HepG2 (cell line): ENCODE measurements around the gene RPAP3. TPM values are rescaled to one million over a fixed set of nuclear protein-coding genes. Genes with fewer than 3 reads are reported as not detected.

Source experiments
- ATAC-seq: fragments of 200-7000 bp; cut with Tn5 transposase; 3 replicates; pipeline ENCODE4 v1.9.1; 2020; ENCODE audit warnings: mild to moderate bottlenecking, moderate library complexity
- BruUV-seq: library from RNA; stranded (reverse); fragments of 400-500 nt; replicated peaks from 2 replicates; lab custom pipeline; 2021; lab: Mats Ljungman, UMichigan
- CTCF ChIA-PET: fragments of 300-600 bp; formaldehyde crosslinking; extraction: SDS; loops from one replicate; lab custom pipeline; 2021; ENCODE audit warnings: low total read pairs, inconsistent platforms, low intra/inter-chr PET ratio; lab: Yijun Ruan, JAX
- POLR2A ChIA-PET: fragments of 350-600 bp; sonication (Branson Sonifier 250); formaldehyde crosslinking; loops from one replicate; lab custom pipeline; 2020; ENCODE audit warnings: antibody characterized with exemption, inconsistent platforms; lab: Yijun Ruan, JAX
- DNase-seq: peaks from one replicate; pipeline ENCODE4 v3.0.0-alpha.2; 2015; ENCODE audit warnings: low spot score
- FAIRE-seq: peaks from 3 replicates; lab custom pipeline; 2011; peaks lifted over from hg19 to GRCh38; lab: Jason Lieb, UNC
- H2AFZ ChIP-seq: one replicate; pipeline ENCODE4 v1.6.1; 2011; ENCODE audit warnings: low read length, inconsistent platforms
- H3K27ac ChIP-seq: fragments of 300-600 bp; 3 replicates; pipeline ENCODE4 v1.8.0; 2011; ENCODE audit warnings: mixed run types, mild to moderate bottlenecking, mixed read lengths, low read length, inconsistent platforms; ENCODE audit not compliant: insufficient read depth; ENCODE audit errors: extremely low read length
- H3K27me3 ChIP-seq, 2 experiments: fragments of 200-600 bp in 1 of 2; 2 replicates in 1 of 2; 3 replicates in 1 of 2; pipeline versions ENCODE4 v1.6.0 to v1.8.0; 2011; ENCODE audit warnings: low read length in 2 of 2, mild to moderate bottlenecking in 2 of 2, moderate library complexity in 2 of 2, inconsistent platforms in 1 of 2; ENCODE audit not compliant: insufficient read depth in 2 of 2, control insufficient read depth in 1 of 2
- H3K36me3 ChIP-seq, 2 experiments: fragments of 200-600 bp in 1 of 2; replicated peaks in 1 of 2; 2 replicates in 1 of 2; 3 replicates in 1 of 2; pipeline versions ENCODE4 v1.5.1 to v1.8.0; 2011; ENCODE audit warnings: low read length in 2 of 2, inconsistent platforms in 1 of 2; ENCODE audit not compliant: insufficient read depth in 2 of 2, control insufficient read depth in 1 of 2
- H3K4me1 ChIP-seq: 2 replicates; pipeline ENCODE4 v1.5.1; 2012; ENCODE audit warnings: low read length, inconsistent platforms; ENCODE audit not compliant: insufficient read depth
- H3K4me2 ChIP-seq: 2 replicates; pipeline ENCODE4 v1.6.0; 2011; ENCODE audit warnings: low read depth, low read length, inconsistent platforms
- H3K4me3 ChIP-seq, 3 experiments: fragments of 200-600 bp in 1 of 3; sonication (generic), shearing (Covaris generic) in 1 of 3; replicated peaks in 1 of 3; 2 replicates each; pipeline ENCODE4 v1.5.1; 2011 to 2016; ENCODE audit warnings: low read length in 3 of 3, inconsistent platforms in 2 of 3, low read depth in 2 of 3, mild to moderate bottlenecking in 2 of 3, control low read depth in 1 of 3, mixed read lengths in 1 of 3; ENCODE audit not compliant: insufficient read depth in 1 of 3
- H3K79me2 ChIP-seq: one replicate; pipeline ENCODE4 v1.6.1; 2011; ENCODE audit warnings: low read length, inconsistent platforms; ENCODE audit not compliant: insufficient read depth
- H3K9ac ChIP-seq: 2 replicates; pipeline ENCODE4 v1.6.0; 2011; ENCODE audit warnings: mild to moderate bottlenecking, low read depth, low read length, inconsistent platforms; ENCODE audit not compliant: insufficient read depth
- H3K9me3 ChIP-seq: 2 replicates; pipeline ENCODE4 v1.5.1; 2012; ENCODE audit warnings: mild to moderate bottlenecking, low read length
- H4K20me1 ChIP-seq: 2 replicates; pipeline ENCODE4 v1.6.0; 2011; ENCODE audit warnings: inconsistent platforms, mild to moderate bottlenecking, low read length, moderate library complexity; ENCODE audit not compliant: insufficient read depth
- ADNP ChIP-seq: sonication (generic); formaldehyde crosslinking; IDR thresholded peaks from 2 replicates; pipeline ENCODE4 v1.4.0; 2020; ENCODE audit warnings: missing genetic modification reagents
- CEBPB ChIP-seq: IDR thresholded peaks from 2 replicates; pipeline ENCODE4 v1.6.1; 2011; ENCODE audit warnings: low read depth, low read length, improper control_type of control experiment, borderline replicate concordance
- GABPA ChIP-seq, 2 experiments: IDR thresholded peaks; 2 replicates each; pipeline ENCODE4 v1.6.1; 2011 to 2016; ENCODE audit warnings: low read depth in 2 of 2, low read length in 1 of 2, missing biosample characterization in 1 of 2, missing genetic modification characterization in 1 of 2
- KLF15 ChIP-seq: sonication (generic); formaldehyde crosslinking; IDR thresholded peaks from 2 replicates; pipeline ENCODE4 v1.8.1; 2023; ENCODE audit warnings: borderline replicate concordance, mild to moderate bottlenecking, inconsistent platforms, missing genetic modification reagents, mixed read lengths
- MBNL3 ChIP-seq: fragments of 250-450 bp; sonication (Bioruptor Pico); conservative IDR thresholded peaks from 2 replicates; pipeline ENCODE4 v1.8.0; 2022; ENCODE audit warnings: mild to moderate bottlenecking, inconsistent platforms
- MEIS1 ChIP-seq: sonication (generic); formaldehyde crosslinking; IDR thresholded peaks from 2 replicates; pipeline ENCODE4 v1.9.0; 2021; ENCODE audit warnings: mild to moderate bottlenecking, missing genetic modification reagents, moderate library complexity, borderline replicate concordance
- ONECUT2 ChIP-seq: sonication (generic); formaldehyde crosslinking; IDR thresholded peaks from 2 replicates; pipeline ENCODE4 v1.4.0; 2020; ENCODE audit warnings: missing genetic modification reagents
- SP5 ChIP-seq: IDR thresholded peaks from 2 replicates; pipeline ENCODE4 v1.6.1; 2016; ENCODE audit warnings: low read depth, borderline replicate concordance
- ZNF264 ChIP-seq: sonication (generic); formaldehyde crosslinking; IDR thresholded peaks from 2 replicates; pipeline ENCODE4 v1.4.0; 2020; ENCODE audit warnings: missing genetic modification reagents
- ZSCAN25 ChIP-seq: sonication (generic); formaldehyde crosslinking; IDR thresholded peaks from 2 replicates; pipeline ENCODE4 v1.8.0; 2022; ENCODE audit warnings: mild to moderate bottlenecking, missing genetic modification reagents
- ZSCAN31 ChIP-seq: sonication (generic); formaldehyde crosslinking; IDR thresholded peaks from 2 replicates; pipeline ENCODE4 v1.5.0; 2020; ENCODE audit warnings: low read depth, mild to moderate bottlenecking, missing genetic modification reagents
- WGBS: methylation state at CpG from one replicate; pipeline ENCODE4 v1.1.6; 2017; ENCODE audit warnings: low lambda C conversion rate; 5-methylcytosine and 5-hydroxymethylcytosine counted together
- in situ Hi-C: cut with HindIII; loops from 2 replicates; pipeline ENCODE4 v1.10.0; 2017; ENCODE audit warnings: low pct_unique_long_range_greater_than_20kb; ENCODE audit not compliant: extremely low pct_ligation_motif_present
- intact Hi-C: fragments of 100-400 bp; cut with micrococcal nuclease; formaldehyde crosslinking; loops from one replicate; pipeline ENCODE4 v1.10.0; 2022; ENCODE audit not compliant: unreplicated experiment
- polyA plus RNA-seq, 8 experiments: library from polyadenylated mRNA; depleted of rRNA in 3 of 8; stranded (reverse) in 7 of 8; unstranded in 1 of 8; fragments of >200 nt; fragmentation: Illumina TruSeq in 4 of 8; extraction: Trizol in 4 of 8; gene quantifications; 2 replicates each; pipeline versions ENCODE4 v1.2.1 to v1.2.3, GENCODE V29; 2011 to 2016; ENCODE audit warnings: low read depth in 4 of 8, missing spikeins in 1 of 8, mixed read lengths in 1 of 8; ENCODE audit not compliant: insufficient read depth in 1 of 8
- total RNA-seq, 5 experiments: library from RNA; depleted of rRNA; stranded (reverse); fragments of >200 nt; fragmentation: Illumina TruSeq; extraction: Trizol; gene quantifications; 2 replicates each; pipeline ENCODE4 v1.2.3, GENCODE V29; 2016; ENCODE audit warnings: low read depth in 1 of 5
- TF ChIP-seq, protein P1 (sequence below): fragments of 450-650 bp; IDR thresholded peaks from 2 replicates; pipeline ENCODE4 v1.6.1; 2017; ENCODE audit warnings: mild to moderate bottlenecking
- TF ChIP-seq, protein P2 (sequence below): sonication (generic); formaldehyde crosslinking; IDR thresholded peaks from 2 replicates; pipeline ENCODE4 v1.9.0; 2021; ENCODE audit warnings: missing genetic modification reagents, mild to moderate bottlenecking, borderline replicate concordance

Gene RPAP3
- total and polyA plus RNA-seq, 2 of the 13 experiments (the other 11 are each of a cell fraction or from before 2014, with no cell fraction given) = 8.8 to 32.8 TPM

DNA sequence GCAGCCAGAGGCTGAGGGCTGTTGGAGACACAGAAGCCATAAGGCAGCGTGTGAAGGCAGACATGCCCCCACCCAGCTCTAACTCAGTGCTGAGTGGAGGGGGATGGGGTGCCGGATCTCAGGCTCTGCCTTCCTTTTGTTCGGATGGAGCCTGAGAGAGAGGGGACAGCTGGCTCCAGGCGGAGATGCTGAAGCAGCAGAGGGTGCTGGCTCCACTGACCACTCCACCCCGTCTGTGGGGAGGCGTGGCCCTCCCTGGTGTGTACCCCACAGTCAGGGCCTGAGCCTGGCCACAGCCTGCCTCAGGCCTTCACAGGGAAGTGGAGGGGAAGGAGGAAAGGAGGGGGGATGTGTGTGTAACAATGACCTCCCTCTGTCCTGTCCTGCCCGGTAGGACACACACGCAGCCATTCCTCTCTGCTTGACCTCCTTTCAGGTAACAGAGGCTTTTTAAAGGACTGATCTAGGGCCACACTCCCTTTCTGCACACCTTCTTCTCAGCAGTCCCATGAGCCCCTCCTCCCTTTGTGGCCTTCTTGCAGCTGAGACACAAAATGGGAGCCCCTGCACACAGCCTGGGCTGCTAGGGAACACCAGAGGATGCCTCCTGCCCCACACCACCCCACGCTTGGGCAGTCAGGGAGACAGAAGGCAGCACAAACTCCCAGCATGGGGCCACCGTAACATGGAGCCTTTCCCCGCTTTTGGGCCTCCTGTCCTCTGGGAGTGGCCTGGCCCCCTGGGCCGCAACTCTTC lies 29.1 kb upstream of the RPAP3 start:
- ChIA-PET CTCF (no interaction called here), POLR2A (no interaction called here)
- Histone ChIP-seq H3K9ac (no peak overlapping the region), H2AFZ (no peak overlapping the region), H3K4me3 (no peak overlapping the region), H3K4me1 (peaks cover 16% of the 10 kb centered on the region), H3K4me2 (no peak overlapping the region), H4K20me1 (no peaks in the 10 kb centered on the region), H3K36me3 (no peaks in the 10 kb centered on the region), H3K27me3 (peaks cover 10 to 24% of the 10 kb centered on the region in 2 experiments), H3K27ac (no peak overlapping the region), H3K79me2 (no peaks in the 10 kb centered on the region), H3K9me3 (no peaks in the 10 kb centered on the region)
- FAIRE-seq = no peak
- ATAC-seq = no peak
- no peak for TF ChIP-seq ZSCAN31 (CRISPR knock-in tag)
- TF ChIP-seq MEIS1 (CRISPR knock-in tag) = no peak
- TF ChIP-seq ZNF264 (CRISPR knock-in tag) = no peak
- no peak for TF ChIP-seq GABPA (IDR thresholded peaks at IDR 0.05; ENCODE audit: low read depth, low read length)
- no peak for TF ChIP-seq GABPA (CRISPR knock-in tag; IDR thresholded peaks at IDR 0.05; ENCODE audit: low read depth)
- no peak for TF ChIP-seq ZSCAN25 (CRISPR knock-in tag)
- no peak for TF ChIP-seq ADNP (CRISPR knock-in tag)
- no peak for TF ChIP-seq CEBPB
- TF ChIP-seq MBNL3 (CRISPR knock-in tag) = no peak
- TF ChIP-seq, protein P1, sequence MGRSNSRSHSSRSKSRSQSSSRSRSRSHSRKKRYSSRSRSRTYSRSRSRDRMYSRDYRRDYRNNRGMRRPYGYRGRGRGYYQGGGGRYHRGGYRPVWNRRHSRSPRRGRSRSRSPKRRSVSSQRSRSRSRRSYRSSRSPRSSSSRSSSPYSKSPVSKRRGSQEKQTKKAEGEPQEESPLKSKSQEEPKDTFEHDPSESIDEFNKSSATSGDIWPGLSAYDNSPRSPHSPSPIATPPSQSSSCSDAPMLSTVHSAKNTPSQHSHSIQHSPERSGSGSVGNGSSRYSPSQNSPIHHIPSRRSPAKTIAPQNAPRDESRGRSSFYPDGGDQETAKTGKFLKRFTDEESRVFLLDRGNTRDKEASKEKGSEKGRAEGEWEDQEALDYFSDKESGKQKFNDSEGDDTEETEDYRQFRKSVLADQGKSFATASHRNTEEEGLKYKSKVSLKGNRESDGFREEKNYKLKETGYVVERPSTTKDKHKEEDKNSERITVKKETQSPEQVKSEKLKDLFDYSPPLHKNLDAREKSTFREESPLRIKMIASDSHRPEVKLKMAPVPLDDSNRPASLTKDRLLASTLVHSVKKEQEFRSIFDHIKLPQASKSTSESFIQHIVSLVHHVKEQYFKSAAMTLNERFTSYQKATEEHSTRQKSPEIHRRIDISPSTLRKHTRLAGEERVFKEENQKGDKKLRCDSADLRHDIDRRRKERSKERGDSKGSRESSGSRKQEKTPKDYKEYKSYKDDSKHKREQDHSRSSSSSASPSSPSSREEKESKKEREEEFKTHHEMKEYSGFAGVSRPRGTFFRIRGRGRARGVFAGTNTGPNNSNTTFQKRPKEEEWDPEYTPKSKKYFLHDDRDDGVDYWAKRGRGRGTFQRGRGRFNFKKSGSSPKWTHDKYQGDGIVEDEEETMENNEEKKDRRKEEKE = no peak
- no peak for TF ChIP-seq ONECUT2 (CRISPR knock-in tag)
- TF ChIP-seq, protein P2, sequence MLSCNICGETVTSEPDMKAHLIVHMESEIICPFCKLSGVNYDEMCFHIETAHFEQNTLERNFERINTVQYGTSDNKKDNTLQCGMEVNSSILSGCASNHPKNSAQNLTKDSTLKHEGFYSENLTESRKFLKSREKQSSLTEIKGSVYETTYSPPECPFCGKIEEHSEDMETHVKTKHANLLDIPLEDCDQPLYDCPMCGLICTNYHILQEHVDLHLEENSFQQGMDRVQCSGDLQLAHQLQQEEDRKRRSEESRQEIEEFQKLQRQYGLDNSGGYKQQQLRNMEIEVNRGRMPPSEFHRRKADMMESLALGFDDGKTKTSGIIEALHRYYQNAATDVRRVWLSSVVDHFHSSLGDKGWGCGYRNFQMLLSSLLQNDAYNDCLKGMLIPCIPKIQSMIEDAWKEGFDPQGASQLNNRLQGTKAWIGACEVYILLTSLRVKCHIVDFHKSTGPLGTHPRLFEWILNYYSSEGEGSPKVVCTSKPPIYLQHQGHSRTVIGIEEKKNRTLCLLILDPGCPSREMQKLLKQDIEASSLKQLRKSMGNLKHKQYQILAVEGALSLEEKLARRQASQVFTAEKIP (CRISPR knock-in tag) = no peak
- TF ChIP-seq SP5 (CRISPR knock-in tag) = no peak
- TF ChIP-seq KLF15 = no peak
- intact Hi-C loops = no loop called here
- in situ Hi-C loops = no loop called here
- no TSS peak for BruUV-seq
- DNase-seq = no peak
- WGBS = 41% methylated on average over 11 of the region's 12 CpGs
